Activated naive CD4-positive, alpha-beta T cell treated with anti-CD3 and anti-CD28 coated beads, Interleukin-2, amount 50 U/mL, for 24 hours (primary cell): ENCODE data around the gene MYO7A.
"Not testable (repeated sequence)": the region's sequence is repeated elsewhere in the genome, so short reads cannot be mapped to it uniquely, and the experiment has no call there.

ENCODE experiments used
- H3K27ac Mint-ChIP-seq: one replicate; pipeline ENCODE4 v1.8.0; 2021; ENCODE audit warnings: mild to moderate bottlenecking, mixed read lengths
- H3K27me3 Mint-ChIP-seq: one replicate; pipeline ENCODE4 v1.8.0; 2021; ENCODE audit warnings: mixed read lengths
- H3K36me3 Mint-ChIP-seq: one replicate; pipeline ENCODE4 v1.8.0; 2021; ENCODE audit warnings: mixed read lengths
- H3K4me1 Mint-ChIP-seq: one replicate; pipeline ENCODE4 v1.8.0; 2021; ENCODE audit warnings: mixed read lengths
- H3K4me3 Mint-ChIP-seq: one replicate; pipeline ENCODE4 v1.8.0; 2021; ENCODE audit warnings: mild to moderate bottlenecking, mixed read lengths
- H3K9me3 Mint-ChIP-seq: one replicate; pipeline ENCODE4 v1.8.0; 2021; ENCODE audit warnings: mixed read lengths

Gene MYO7A

DNA sequence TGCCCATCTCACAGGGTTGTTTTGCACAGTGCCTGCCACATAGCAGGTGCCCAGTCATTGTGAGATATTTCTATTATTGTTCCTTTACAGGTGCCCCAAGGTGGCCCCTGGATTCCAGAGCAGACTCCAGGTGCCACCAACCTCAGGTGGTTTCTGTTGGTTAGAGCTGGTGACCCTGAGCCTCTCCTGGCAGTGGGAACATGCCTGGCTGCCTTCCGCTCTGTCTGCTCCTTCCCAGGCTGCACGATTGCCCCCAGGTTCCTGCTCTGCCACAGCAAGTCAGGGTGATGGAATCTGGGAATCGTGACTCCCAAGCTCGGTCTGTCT lies 38.0 kb upstream of the MYO7A start:
- H3K4me1 Mint-ChIP-seq, result peaks cover 4% of the 10 kb centered on the region
- no peaks in the 10 kb centered on the region for H3K27me3 Mint-ChIP-seq
- no peaks in the 10 kb centered on the region for H3K36me3 Mint-ChIP-seq
- no peak overlapping the region for H3K27ac Mint-ChIP-seq
- H3K9me3 Mint-ChIP-seq, result no peaks in the 10 kb centered on the region
- H3K4me3 Mint-ChIP-seq, result no peak overlapping the region

DNA sequence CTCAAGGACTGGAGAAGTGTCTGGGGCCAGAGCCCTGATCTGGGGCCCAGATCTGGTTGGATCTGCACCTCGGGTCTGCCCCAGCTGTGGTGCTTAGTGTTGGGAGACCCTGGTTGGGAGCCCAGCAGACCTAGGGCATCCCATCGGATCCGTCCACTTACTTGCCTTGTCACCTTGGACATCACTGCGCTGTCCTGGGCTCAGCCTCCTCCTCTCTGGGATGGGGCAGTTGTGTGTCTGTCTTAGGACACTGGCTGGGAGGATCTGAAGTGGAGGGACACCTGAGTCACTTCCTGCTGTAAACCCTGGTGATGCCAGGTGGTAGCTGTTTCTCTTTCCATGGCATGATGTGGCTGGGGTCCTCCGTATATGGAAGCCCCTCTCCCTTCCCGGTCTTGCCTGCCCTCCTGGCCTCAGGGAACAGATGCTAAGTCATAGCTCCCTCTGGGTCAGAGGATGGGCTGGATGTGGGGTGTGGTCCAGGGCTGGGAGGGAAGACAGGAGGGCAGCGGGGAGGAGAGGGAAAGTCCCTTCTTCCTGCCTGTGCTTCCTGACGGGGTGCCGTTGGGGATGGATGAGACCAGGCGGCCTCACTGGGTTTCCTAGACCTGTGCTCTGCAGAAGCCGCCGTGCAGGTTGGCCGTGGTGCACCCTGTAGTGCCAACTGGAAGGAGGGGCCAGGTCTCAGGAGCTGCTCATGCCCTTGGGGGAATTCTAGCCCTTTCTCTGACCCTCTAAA lies 37.5 kb upstream of the MYO7A start:
- no peaks in the 10 kb centered on the region for H3K36me3 Mint-ChIP-seq
- H3K4me3 Mint-ChIP-seq, result no peak overlapping the region
- H3K4me1 Mint-ChIP-seq, result peaks cover 4% of the 10 kb centered on the region
- no peaks in the 10 kb centered on the region for H3K27me3 Mint-ChIP-seq
- no peak overlapping the region for H3K27ac Mint-ChIP-seq
- no peaks in the 10 kb centered on the region for H3K9me3 Mint-ChIP-seq

DNA sequence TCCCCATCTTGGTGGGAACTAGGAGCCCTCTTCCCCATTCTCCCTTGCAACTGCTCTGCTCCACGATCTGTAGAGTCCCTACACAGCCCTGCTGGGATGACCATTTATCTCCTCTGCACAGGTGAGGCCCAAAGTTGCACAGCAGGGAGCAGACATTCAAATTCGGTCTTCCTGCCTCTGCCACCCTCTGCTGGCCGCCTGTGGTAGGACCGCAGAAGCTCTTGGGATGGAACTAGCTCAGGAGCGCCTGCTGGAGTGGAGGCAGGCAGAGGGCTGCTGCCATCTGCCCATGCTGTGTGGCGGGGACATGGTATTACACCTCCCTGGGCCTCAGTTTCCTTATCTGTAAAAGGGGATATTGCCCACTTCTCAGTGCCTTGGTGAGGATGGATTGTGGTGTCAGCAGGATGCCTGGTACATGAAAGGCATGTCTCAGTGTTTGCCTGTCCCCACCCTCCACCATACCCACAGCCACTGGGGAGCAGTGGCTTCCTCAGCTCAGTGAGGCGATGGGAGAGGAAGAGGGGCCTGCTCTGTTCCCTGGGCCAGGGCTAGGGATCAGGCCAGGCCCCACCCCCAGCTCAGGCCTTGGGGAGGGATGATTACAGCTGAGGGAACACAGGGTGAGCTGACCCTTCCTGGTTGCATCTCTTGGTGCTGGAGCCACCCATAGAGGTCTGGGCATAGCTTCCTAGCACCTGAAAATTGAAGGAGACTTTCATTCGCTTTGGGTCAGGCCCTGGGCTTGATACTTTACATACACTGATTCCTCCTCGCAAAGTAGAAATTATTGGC lies 36.7 kb upstream of the MYO7A start:
- Mint-ChIP-seq H3K9me3 (no peaks in the 10 kb centered on the region), H3K36me3 (no peaks in the 10 kb centered on the region), H3K4me3 (no peak overlapping the region), H3K4me1 (peaks cover 4% of the 10 kb centered on the region), H3K27ac (peak overlapping the region; percentile 55), H3K27me3 (no peaks in the 10 kb centered on the region)

DNA sequence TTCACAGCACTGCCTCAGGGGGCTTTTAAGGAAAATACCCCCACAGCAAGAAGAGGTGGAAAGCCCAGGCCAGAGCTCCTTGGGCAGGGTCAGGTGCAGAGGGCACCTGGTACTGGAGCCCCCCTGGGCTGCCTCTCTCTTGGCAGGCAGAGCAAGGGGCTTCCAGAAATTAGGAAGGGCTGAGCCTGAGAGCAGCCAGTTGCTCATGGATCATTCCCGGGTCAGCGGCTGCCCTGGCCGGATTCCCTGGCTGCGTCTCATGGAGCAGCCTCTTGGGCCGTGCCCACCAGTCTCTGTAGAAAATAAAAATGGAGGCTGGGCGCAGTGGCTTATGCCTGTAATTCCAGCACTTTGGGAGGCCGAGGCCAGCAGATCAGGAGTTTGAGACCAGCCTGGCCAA lies 35.7 kb upstream of the MYO7A start:
- peaks cover 4% of the 10 kb centered on the region for H3K4me1 Mint-ChIP-seq
- no peaks in the 10 kb centered on the region for H3K9me3 Mint-ChIP-seq
- H3K27me3 Mint-ChIP-seq, result no peaks in the 10 kb centered on the region
- H3K4me3 Mint-ChIP-seq, result no peak overlapping the region
- no peaks in the 10 kb centered on the region for H3K36me3 Mint-ChIP-seq
- no peak overlapping the region for H3K27ac Mint-ChIP-seq

DNA sequence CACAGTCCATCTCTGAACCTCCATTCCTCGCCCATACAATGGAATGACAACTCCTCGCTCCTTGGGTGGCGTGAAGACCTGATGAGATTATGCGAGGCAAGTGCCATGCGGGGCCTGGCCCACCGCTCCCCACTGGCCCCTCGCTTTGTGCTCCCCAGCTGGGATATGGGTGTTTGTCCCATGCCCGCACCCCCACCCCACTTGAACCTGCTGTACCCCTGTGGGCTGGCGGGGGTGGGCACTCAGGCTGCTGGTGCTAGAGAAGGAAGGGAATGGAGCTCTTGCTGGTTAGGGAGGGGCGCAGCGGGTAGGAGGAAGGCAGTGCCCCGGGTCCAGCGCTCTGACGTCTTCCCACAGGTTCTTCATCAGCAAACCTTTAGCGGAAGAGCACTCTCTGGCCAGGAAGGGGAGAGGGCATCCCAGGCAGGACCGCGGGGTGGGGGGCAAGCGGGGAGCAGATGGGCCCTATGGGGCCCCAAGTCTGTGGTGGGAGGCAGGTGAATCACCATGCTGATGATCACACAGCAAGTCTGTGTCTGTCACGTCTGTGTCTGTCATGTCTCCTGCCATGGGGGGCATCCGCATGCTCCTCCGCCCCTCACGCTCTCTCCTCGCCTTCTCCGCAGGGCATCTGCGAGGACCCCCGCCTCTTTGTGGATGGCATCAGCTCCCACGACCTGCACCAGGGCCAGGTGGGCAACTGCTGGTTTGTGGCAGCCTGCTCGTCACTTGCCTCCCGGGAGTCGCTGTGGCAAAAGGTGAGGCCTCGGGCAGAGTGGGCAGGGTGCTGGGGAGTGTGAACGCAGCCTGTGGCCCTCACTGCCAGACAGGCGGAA lies 34.8 kb upstream of the MYO7A start:
- H3K9me3 Mint-ChIP-seq, result no peaks in the 10 kb centered on the region
- H3K4me1 Mint-ChIP-seq, result peaks cover 4% of the 10 kb centered on the region
- H3K27me3 Mint-ChIP-seq, result no peaks in the 10 kb centered on the region
- no peaks in the 10 kb centered on the region for H3K36me3 Mint-ChIP-seq
- H3K4me3 Mint-ChIP-seq, result no peak overlapping the region
- no peak overlapping the region for H3K27ac Mint-ChIP-seq

DNA sequence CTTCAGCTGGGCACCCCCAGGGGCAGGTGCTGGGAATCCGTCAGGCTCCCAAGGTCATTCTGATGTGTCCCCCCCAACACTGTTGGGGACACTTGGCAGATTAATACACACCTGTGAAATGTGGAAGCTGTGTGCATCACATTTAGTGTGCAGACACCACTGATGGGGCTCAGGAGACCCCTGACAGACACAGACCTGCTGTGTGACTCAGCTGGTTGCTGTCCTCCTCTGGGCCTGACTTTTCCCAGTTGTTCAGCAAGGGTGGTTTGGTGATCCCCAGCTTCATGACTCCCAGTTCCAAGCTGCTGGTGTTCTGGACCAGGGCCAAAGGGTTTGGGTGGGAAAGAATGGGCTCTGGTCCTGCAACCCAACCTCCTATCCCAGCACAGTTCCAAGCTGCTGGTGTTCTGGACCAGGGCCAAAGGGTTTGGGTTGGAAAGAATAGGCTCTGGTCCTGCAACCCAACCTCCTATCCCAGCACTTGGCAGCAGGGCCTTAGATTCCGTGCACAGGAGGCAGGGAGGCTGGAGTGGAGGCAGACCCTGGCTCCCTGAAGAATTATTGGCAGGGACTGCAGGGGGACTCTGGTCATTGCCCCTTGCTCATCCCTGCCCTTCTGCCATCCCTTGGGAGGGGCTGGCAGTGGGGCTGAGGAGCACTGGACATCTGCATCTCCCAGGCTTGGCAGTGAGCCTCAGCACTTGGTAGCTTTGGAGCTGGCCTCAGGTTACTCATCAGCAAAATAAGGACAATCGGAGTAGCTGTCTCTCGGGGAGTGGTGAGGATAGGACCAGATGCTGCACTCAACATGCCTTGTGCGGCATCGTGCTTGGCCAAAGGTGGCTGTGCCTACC lies 33.8 kb upstream of the MYO7A start:
- Mint-ChIP-seq H3K4me3 (no peak overlapping the region), H3K27me3 (no peaks in the 10 kb centered on the region), H3K9me3 (no peaks in the 10 kb centered on the region), H3K36me3 (no peaks in the 10 kb centered on the region), H3K4me1 (peaks cover 4% of the 10 kb centered on the region), H3K27ac (no peak overlapping the region)

DNA sequence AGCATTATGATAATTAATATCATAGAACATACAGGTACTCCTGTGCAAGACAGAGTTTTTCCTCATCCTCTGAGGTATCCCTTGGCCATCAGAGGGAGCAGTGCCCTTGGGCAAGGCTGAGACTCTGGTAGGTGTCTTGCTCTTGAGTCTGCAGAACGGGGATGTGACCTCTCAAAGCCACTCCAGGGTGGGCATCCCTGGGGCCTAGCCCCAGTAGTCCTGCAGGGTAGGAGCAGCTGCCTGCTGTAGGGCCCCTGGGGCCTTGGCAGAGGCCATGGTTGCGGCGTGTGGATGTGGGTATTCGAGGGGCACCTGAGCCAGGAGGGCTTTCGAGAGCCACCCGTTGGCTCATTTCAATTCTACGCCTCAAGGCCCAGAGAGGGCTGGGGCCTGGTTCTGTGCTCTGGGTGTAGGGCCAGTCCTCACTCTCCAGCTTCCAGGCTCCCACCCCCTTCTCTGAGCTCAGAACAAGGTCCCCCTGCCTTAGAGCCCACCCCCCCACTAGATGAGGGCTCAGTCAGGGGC lies 33.1 kb upstream of the MYO7A start:
- Mint-ChIP-seq H3K36me3 (no peaks in the 10 kb centered on the region), H3K4me1 (peaks cover 4% of the 10 kb centered on the region), H3K27ac (no peak overlapping the region), H3K9me3 (no peaks in the 10 kb centered on the region), H3K27me3 (no peaks in the 10 kb centered on the region), H3K4me3 (no peak overlapping the region)

DNA sequence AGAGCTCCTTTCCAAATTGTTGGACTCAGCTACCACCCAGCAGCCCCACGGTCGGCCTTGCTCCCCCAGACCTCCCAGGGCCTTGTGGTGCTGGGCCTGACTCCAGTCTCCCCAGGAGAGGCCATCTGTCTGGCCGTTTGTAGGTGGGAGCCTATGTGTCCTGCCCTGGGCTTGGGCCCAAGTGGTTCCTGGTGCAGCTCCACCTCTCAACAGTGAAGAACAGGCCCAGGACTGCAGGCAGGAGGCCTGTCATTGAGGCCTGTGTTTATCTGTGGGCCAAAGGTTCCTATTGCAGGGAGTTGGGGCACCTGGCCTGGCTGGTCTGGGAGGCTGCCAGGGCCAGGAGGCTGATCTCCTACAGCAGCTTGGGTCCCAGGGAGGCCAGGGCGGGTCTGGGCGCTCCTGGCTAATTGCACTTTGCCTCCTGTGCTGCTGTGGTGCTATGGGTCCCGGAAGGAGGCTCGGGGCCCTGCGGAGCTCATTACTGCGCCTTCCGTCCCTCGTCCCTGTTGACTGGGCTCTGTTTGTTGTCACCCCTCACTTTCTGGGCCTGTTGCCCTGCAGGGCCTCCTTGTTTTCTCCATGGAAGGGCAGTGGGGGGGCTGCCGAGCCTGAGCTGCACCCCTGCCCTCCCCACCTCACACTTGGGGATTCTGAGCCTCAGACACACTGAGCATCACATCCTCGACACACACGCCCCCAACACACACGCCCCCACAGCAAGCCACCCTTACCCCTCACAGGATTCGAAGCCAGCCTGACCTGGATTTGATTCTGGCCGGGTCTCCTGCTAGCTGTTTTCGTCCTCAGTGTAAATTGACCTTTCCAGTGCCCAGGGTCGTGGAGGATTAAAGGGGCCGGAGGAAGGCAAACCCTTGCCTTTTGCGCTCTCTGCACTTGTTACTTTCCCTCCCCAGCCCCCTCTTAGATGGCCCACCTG lies 32.2 kb upstream of the MYO7A start:
- H3K9me3 Mint-ChIP-seq, result no peaks in the 10 kb centered on the region
- no peak overlapping the region for H3K27ac Mint-ChIP-seq
- H3K27me3 Mint-ChIP-seq, result no peaks in the 10 kb centered on the region
- H3K4me3 Mint-ChIP-seq, result no peak overlapping the region
- peaks cover 4% of the 10 kb centered on the region for H3K4me1 Mint-ChIP-seq
- H3K36me3 Mint-ChIP-seq, result no peaks in the 10 kb centered on the region

DNA sequence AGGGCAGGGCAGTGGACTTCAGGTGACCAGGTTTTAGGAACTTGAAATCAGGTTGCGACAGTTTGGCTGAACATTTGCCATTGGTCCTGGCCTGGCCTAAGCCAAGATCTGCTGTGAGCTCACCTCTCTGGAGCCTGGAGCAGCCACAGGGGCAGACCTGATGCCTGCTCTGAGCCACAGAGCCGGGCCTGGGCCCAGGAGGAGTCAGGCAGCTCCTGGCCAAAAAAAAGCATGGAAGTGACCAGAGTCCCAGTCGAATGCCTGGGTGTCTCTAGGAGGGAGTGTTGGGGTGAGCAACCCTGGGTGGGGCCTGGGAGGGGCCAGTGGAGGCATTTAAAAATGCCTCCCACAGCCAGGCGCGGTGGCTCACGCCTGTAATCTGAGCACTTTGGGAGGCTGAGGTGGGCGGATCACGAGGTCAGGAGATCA lies 31.4 kb upstream of the MYO7A start:
- H3K27ac Mint-ChIP-seq, result peak overlapping the region; percentile 12
- H3K27me3 Mint-ChIP-seq, result no peaks in the 10 kb centered on the region
- no peaks in the 10 kb centered on the region for H3K36me3 Mint-ChIP-seq
- H3K4me1 Mint-ChIP-seq, result no peaks in the 10 kb centered on the region
- H3K9me3 Mint-ChIP-seq, result no peaks in the 10 kb centered on the region
- no peak overlapping the region for H3K4me3 Mint-ChIP-seq

DNA sequence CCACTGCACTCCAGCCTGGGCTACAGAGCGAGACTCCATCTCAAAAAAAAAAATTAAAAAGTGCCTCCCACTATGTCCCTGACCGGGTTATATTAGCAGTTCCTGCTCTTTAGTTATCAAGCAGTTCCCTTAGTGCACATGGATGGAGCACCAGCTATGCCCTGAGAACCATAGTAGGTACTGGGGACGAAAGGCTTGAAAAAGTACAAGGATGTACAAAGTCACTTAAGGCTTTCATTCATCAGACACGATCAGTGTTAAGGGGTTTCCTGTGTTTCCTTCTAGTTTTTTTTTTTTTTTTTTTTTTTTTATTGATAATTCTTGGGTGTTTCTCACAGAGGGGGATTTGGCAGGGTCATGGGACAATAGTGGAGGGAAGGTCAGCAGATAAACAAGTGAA lies 30.9 kb upstream of the MYO7A start:
- not testable (repeated sequence) for H3K36me3 Mint-ChIP-seq, H3K27me3 Mint-ChIP-seq, H3K27ac Mint-ChIP-seq, H3K4me1 Mint-ChIP-seq, H3K4me3 Mint-ChIP-seq, H3K9me3 Mint-ChIP-seq

DNA sequence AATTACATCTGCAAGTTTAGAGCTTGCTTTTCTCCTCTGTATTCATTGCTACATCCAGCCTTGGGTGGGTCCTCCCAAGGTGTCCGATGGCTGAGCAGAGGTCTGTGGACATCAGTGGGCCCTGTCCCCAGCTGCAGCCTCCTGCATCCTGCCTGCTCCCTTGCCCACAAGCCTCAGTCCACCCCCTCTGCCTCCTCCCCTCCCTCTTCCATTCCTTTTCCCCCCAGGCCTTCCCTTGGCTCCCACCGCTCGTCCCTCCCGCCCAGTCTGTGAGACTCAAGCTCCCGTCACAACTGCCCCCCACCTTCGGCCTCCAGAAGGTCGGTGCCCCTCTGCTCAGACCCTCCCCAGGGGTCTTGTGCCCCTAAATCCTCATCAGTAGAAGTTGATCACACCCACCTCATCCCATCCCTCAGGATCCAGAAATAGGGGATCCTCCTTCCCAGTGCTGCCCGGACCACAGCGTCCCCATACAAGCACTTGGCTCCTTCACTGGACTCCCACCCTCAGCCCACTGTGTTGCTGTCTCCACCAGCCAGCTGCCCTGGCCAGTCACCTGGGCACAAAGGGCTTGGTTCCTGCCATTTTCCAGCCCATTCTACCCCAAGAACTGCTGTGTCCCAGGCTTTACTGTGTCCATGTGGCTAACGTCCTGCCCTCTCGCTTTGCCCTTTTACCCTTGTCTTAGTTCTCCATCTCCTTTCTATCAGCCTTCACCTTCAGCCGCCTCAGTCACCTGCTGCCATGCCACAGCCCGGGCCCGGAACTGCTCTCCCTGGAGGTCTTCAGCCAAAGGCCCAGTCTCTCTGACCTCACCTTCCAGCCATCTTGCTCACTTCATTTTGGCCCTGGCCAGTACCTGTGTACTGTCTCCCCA lies 27.6 kb upstream of the MYO7A start:
- no peaks in the 10 kb centered on the region for H3K9me3 Mint-ChIP-seq
- no peaks in the 10 kb centered on the region for H3K27me3 Mint-ChIP-seq
- peaks cover 3% of the 10 kb centered on the region for H3K36me3 Mint-ChIP-seq
- no peak overlapping the region for H3K4me3 Mint-ChIP-seq
- H3K4me1 Mint-ChIP-seq, result no peaks in the 10 kb centered on the region
- H3K27ac Mint-ChIP-seq, result no peak overlapping the region

DNA sequence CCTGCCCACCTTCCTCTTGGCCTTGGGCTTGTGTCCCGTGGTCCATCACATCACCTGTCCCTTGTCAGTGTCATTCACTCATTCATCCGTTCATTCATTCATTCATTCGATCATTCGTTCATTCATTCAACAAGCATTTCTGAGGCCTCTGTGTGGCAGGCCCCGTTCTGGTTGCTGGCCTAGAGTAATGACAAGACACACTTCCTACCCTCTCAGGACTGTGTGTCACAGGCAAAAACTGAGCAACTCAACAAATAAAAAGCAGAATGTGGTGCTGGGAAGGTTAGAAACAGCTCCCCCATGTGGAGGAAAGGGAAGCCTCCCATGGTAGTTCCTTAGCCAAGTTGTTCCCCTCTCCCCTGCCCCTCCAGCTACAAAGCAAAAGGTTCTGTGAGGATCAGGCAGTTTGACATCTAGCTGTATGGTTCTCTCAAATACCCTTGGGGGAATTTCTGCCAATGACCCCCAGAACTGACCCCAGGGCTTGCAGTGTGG lies 27.0 kb upstream of the MYO7A start:
- H3K27me3 Mint-ChIP-seq, result no peaks in the 10 kb centered on the region
- peaks cover 3% of the 10 kb centered on the region for H3K36me3 Mint-ChIP-seq
- no peak overlapping the region for H3K27ac Mint-ChIP-seq
- H3K4me1 Mint-ChIP-seq, result no peaks in the 10 kb centered on the region
- H3K4me3 Mint-ChIP-seq, result no peak overlapping the region
- H3K9me3 Mint-ChIP-seq, result no peaks in the 10 kb centered on the region
